BJ (cell line): Measurements from ENCODE around the gene GUCY1A2. TPM values are rescaled to one million over a fixed set of nuclear protein-coding genes. Genes with fewer than 3 reads are reported as not detected.
A peak's percentile ranks its signal among the peaks of the same experiment; 100 is the strongest.

Source experiments
- CTCF ChIA-PET: fragments of 350-600 bp; formaldehyde crosslinking; extraction: SDS; loops from one replicate; lab custom pipeline; 2021; ENCODE audit warnings: antibody characterized with exemption, inconsistent platforms; lab: Yijun Ruan, JAX
- POLR2A ChIA-PET: fragments of 300-600 bp; sonication (Branson Sonifier 250); formaldehyde crosslinking; extraction: SDS; loops from one replicate; lab custom pipeline; 2021; ENCODE audit warnings: antibody characterized with exemption; lab: Charles Lee
- DNase-seq: peaks from one replicate; pipeline ENCODE4 v3.0.0-alpha.2; 2011; ENCODE audit warnings: low read depth
- H3K27me3 ChIP-seq: 2 replicates; pipeline ENCODE4 v1.6.0; 2011; ENCODE audit warnings: low read length; ENCODE audit not compliant: control insufficient read depth, insufficient read depth
- H3K36me3 ChIP-seq: 2 replicates; pipeline ENCODE4 v1.5.1; 2011; ENCODE audit warnings: low read length; ENCODE audit not compliant: control insufficient read depth, insufficient read depth
- H3K4me3 ChIP-seq: 2 replicates; pipeline ENCODE4 v1.5.1; 2011; ENCODE audit warnings: low read depth, mild to moderate bottlenecking, control low read depth, low read length
- polyA plus RNA-seq: library from polyadenylated mRNA; depleted of rRNA; stranded (reverse); fragments of >200 nt; gene quantifications from 2 replicates; pipeline ENCODE4 v1.2.3, GENCODE V29; 2011
- TF ChIP-seq, protein P1 (sequence below): IDR thresholded peaks from 2 replicates; pipeline ENCODE4 v1.5.1; 2011; ENCODE audit warnings: low read depth, mild to moderate bottlenecking, control low read depth, inconsistent platforms, low read length, moderate library complexity; ENCODE audit not compliant: insufficient read depth

The GUCY1A2 gene
- polyA plus RNA-seq, 1 experiment: 0.53 TPM

DNA sequence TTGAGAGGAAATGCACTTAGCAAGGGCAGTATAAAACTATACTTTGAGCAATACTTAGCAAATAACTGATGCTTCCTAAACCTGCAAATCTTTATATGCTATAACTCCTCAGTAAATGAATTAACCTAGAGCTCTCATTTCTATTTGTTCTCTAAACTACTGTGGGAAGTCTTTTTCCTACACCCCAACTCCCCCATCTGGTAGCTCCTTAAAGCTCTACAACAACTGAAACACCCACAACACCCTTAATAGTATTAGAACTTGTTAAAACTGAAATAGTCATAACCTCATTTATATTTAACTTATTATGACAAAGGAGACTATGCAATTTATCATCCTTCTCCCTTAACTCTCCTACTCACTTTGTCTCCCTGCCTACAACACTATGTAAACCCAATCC lies 43.4 kb downstream of the GUCY1A2 start:
- DNase-seq: no peak

DNA sequence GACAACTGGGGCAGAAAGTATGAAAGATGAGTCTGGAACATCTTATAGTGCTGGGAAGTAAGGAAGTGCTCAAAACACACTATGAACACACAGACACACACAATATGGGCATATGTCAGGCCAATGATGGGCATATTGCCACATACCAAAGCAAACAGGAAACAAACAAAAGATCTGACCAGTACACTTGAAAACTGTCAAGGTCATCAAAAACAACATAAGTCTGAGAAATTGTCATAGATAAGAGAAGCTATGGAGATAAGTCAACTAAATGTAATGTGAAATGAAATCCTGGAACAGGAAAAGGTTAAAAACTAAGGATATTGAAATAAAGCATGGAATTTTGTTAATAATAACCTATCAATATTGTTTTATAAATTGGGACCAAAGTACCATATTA lies 46.4 kb downstream of the GUCY1A2 start:
- TF ChIP-seq, protein P1, sequence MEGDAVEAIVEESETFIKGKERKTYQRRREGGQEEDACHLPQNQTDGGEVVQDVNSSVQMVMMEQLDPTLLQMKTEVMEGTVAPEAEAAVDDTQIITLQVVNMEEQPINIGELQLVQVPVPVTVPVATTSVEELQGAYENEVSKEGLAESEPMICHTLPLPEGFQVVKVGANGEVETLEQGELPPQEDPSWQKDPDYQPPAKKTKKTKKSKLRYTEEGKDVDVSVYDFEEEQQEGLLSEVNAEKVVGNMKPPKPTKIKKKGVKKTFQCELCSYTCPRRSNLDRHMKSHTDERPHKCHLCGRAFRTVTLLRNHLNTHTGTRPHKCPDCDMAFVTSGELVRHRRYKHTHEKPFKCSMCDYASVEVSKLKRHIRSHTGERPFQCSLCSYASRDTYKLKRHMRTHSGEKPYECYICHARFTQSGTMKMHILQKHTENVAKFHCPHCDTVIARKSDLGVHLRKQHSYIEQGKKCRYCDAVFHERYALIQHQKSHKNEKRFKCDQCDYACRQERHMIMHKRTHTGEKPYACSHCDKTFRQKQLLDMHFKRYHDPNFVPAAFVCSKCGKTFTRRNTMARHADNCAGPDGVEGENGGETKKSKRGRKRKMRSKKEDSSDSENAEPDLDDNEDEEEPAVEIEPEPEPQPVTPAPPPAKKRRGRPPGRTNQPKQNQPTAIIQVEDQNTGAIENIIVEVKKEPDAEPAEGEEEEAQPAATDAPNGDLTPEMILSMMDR: no peak
- no peak for DNase-seq
- H3K36me3 ChIP-seq: no peaks in the 10 kb centered on the region
- H3K4me3 ChIP-seq: no peak overlapping the region
- H3K27me3 ChIP-seq: no peaks in the 10 kb centered on the region
- ChIA-PET CTCF (interaction anchor here (1.5 kb wide), 1 partner anchor 11 kb away, joined by 3 read pairs; no protein-coding TSS in a partner anchor), POLR2A (no interaction called here)

More for the DNA sequence above, 43.4 kb downstream of the GUCY1A2 start:
- H3K36me3 ChIP-seq: no peaks in the 10 kb centered on the region
- ChIA-PET POLR2A (no interaction called here), CTCF (no interaction called here)
- no peak overlapping the region for H3K4me3 ChIP-seq
- TF ChIP-seq, protein P1: no peak
- no peaks in the 10 kb centered on the region for H3K27me3 ChIP-seq

DNA sequence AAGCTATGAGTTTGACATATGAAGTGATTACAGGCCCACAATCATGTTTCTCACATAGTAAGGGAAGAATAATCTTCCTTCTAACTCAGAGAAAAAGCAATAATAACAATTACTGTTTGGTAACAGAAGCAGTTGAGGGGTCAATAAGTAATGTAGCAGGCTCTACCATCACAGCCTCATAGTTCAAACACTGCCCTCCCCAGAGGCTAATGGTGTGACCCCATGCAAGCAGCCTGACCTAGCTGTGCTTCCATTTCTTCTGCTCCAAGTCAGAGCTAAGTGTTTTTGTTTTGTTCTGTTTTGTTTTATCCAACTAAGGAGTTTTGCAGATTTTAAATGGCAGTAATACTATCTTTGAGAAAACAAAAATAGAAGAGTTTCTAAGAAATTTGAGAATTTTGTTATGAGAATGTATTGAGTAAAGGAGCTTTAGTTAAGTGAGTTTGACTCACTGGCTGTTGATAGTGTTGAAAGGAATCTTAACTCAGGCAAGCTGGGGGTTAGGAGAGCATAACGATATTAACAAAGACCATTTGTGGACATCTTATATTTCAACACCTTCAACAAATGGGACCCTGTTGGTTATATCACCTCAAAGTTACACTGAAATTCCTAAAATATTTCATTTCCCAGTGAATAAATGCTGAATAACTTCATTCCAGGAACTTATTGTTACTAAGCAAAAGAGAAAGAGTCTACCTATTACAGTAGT lies 48.5 kb downstream of the GUCY1A2 start:
- Histone ChIP-seq H3K4me3 (no peak overlapping the region), H3K36me3 (no peaks in the 10 kb centered on the region), H3K27me3 (no peaks in the 10 kb centered on the region)
- POLR2A ChIA-PET: no interaction called here
- CTCF ChIA-PET: no interaction called here
- no peak for DNase-seq
- TF ChIP-seq, protein P1: no peak

DNA sequence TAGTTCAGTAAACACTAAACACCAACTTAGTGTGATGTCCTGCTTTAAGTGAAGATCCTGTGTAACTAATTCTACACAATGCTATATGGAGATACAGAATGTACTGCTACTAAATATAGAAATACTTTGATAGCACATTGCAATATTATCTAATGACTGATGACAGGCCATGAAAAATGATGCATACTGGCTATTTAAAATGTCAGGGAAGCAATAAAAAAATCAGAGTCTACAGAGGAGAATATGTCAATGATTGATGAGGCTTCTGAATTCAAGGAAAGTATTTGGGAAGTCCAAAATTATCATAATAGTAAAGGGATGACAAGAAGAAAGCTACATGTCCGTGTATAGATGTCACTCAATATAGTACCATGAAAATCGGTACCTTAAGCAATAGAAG lies 55.3 kb downstream of the GUCY1A2 start:
- Histone ChIP-seq H3K36me3 (no peaks in the 10 kb centered on the region), H3K27me3 (no peaks in the 10 kb centered on the region), H3K4me3 (no peak overlapping the region)
- POLR2A ChIA-PET: no interaction called here
- TF ChIP-seq, protein P1: no peak
- CTCF ChIA-PET: no interaction called here
- no peak for DNase-seq

DNA sequence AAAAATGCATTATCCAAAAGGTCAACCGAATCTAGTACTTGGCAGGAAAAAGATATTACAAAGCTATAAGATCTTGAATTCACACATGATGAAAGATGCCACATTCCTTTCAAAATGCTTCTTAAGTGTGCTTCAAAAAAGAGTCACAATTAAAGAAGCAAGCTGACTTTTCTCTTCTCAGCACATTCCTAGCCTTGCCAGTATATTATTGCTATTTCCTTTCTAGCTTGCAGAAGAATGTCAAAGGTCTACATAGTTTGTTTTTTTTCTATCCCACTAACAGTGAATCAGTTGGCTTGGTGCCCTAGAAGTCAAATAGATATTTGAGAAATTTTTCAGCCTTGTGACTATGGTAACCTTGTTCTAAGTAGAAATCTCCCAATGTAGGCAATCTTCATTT lies 56.8 kb downstream of the GUCY1A2 start:
- DNase-seq: peak; percentile 95
- TF ChIP-seq, protein P1: no peak
- ChIA-PET CTCF (interaction anchor here (0.9 kb wide), 1 partner anchor 27 kb away, joined by 4 read pairs; no protein-coding TSS in a partner anchor), POLR2A (interaction anchor here (1.6 kb wide), 1 partner anchor 27 kb away, joined by 4 read pairs; no protein-coding TSS in a partner anchor)
- Histone ChIP-seq H3K36me3 (no peaks in the 10 kb centered on the region), H3K4me3 (no peak overlapping the region), H3K27me3 (no peaks in the 10 kb centered on the region)
